Prostate gland (tissue), 2 donors: ENCODE data around the gene TMEM204.

Experiments
- POLR2A ChIP-seq: fragments of 450-650 bp; IDR thresholded peaks from one replicate; pipeline ENCODE4 v1.6.1; 2016; ENCODE audit warnings: antibody characterized with exemption, mild to moderate bottlenecking
- POLR2AphosphoS5 ChIP-seq: sonication (generic); formaldehyde crosslinking; IDR thresholded peaks from one replicate; pipeline ENCODE4 v1.6.1; 2017; ENCODE audit warnings: antibody characterized with exemption
- TF ChIP-seq, protein P1 (sequence below), 4 experiments: fragments of 200-600 bp in 2 of 4; fragments of 450-650 bp in 2 of 4; sonication (generic) in 2 of 4; IDR thresholded peaks; 1 replicate in 3 of 4; 2 replicates in 1 of 4; pipeline ENCODE4 v1.5.1; 2016 to 2019; ENCODE audit warnings: antibody characterized with exemption in 4 of 4, mild to moderate bottlenecking in 2 of 4, moderate library complexity in 2 of 4

DNA sequence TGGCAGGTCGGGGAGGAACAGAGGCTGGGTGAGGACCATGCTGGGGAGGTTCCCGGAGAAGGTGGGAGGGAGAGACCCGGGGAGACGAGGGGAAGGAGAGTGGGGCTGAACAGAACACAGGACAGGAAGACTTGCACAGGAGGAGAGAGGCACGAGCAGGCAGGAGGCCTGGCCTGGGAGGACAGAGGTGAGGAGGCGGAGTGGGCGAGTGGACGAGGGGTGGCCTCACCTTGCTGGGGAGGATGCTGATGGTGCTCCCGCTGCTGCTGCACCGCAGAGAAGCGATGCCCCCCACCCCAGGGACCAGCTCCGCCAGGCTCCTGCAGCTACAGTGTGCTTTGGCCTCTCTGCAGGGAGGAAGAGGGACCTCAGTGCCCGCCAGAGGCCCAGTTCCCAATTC, 34.5 kb downstream of the TMEM204 start:
- TF ChIP-seq, protein P1, sequence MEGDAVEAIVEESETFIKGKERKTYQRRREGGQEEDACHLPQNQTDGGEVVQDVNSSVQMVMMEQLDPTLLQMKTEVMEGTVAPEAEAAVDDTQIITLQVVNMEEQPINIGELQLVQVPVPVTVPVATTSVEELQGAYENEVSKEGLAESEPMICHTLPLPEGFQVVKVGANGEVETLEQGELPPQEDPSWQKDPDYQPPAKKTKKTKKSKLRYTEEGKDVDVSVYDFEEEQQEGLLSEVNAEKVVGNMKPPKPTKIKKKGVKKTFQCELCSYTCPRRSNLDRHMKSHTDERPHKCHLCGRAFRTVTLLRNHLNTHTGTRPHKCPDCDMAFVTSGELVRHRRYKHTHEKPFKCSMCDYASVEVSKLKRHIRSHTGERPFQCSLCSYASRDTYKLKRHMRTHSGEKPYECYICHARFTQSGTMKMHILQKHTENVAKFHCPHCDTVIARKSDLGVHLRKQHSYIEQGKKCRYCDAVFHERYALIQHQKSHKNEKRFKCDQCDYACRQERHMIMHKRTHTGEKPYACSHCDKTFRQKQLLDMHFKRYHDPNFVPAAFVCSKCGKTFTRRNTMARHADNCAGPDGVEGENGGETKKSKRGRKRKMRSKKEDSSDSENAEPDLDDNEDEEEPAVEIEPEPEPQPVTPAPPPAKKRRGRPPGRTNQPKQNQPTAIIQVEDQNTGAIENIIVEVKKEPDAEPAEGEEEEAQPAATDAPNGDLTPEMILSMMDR (IDR thresholded peaks at IDR 0.05) = no peak
- TF ChIP-seq POLR2A (no peak), POLR2AphosphoS5 (no peak)
